GM10248 (cell line): ENCODE data around the gene ZNRF1.

Experiments used
- CTCF ChIA-PET: fragments of 300-600 bp; sonication (Branson Sonifier 250); formaldehyde crosslinking; extraction: SDS; loops from one replicate; lab custom pipeline; 2021; ENCODE audit warnings: antibody characterized with exemption; lab: Yijun Ruan, JAX
- POLR2A ChIA-PET: fragments of 350-650 bp; sonication (Branson Sonifier 250); formaldehyde crosslinking; extraction: SDS; loops from one replicate; lab custom pipeline; 2020; ENCODE audit warnings: antibody characterized with exemption; lab: Yijun Ruan, JAX
- DNase-seq: peaks from one replicate; pipeline ENCODE4 v3.0.0; 2012; ENCODE audit errors: extremely low spot score
- CTCF ChIP-seq: IDR thresholded peaks from 2 replicates; pipeline ENCODE4 v1.5.1; 2012; ENCODE audit warnings: mild to moderate bottlenecking, low read depth; ENCODE audit errors: extremely low read depth, missing control alignments, control extremely low read depth

Gene ZNRF1

GRCh38 chr16:75064403-75065148 lies 65.8 kb downstream of the ZNRF1 start:
- no peak for DNase-seq
- CTCF ChIA-PET = interaction anchor here (0.9 to 1.4 kb wide), 4 partner anchors 10 to 290 kb away, joined by 3 to 6 read pairs (median 4); partner anchors contain the start of gene FA2H
- TF ChIP-seq CTCF = no peak
- POLR2A ChIA-PET = no interaction called here

GRCh38 chr16:75065149-75065505 lies 66.3 kb downstream of the ZNRF1 start:
- no peak for DNase-seq
- ChIA-PET CTCF (interaction anchor here (0.9 to 1.4 kb wide), 2 partner anchors 9 to 290 kb away, joined by 3 to 6 read pairs; partner anchors contain the start of gene FA2H), POLR2A (no interaction called here)
- TF ChIP-seq CTCF = no peak

GRCh38 chr16:75065521-75066149 lies 66.8 kb downstream of the ZNRF1 start:
- no peak for TF ChIP-seq CTCF
- DNase-seq = no peak
- CTCF ChIA-PET = no interaction called here
- POLR2A ChIA-PET = no interaction called here

GRCh38 chr16:75066861-75067447 lies 68.1 kb downstream of the ZNRF1 start:
- ChIA-PET POLR2A (no interaction called here), CTCF (interaction anchor here (1.3 to 1.8 kb wide), 2 partner anchors 11 to 44 kb away, joined by 3 to 5 read pairs; no protein-coding TSS in a partner anchor)
- no peak for DNase-seq
- no peak for TF ChIP-seq CTCF

GRCh38 chr16:75068085-75069031 lies 69.5 kb downstream of the ZNRF1 start:
- ChIA-PET CTCF (interaction anchor here (1.0 to 1.8 kb wide), 3 partner anchors 12 to 43 kb away, joined by 3 to 5 read pairs (median 3); no protein-coding TSS in a partner anchor), POLR2A (interaction anchor here (0.7 kb wide), 1 partner anchor 166 kb away, joined by 3 read pairs; no protein-coding TSS in a partner anchor)
- no peak for DNase-seq
- no peak for TF ChIP-seq CTCF
